Mesenchymal stem cell (in vitro differentiated cells and primary cell): ENCODE measurements around the gene KCNH5.
"Not testable (repeated sequence)": the region's sequence is repeated elsewhere in the genome, so short reads cannot be mapped to it uniquely, and the experiment has no call there.

Source experiments
- DNase-seq: peaks from one replicate; pipeline ENCODE4 v3.0.0-alpha.2; 2013
- H2AFZ ChIP-seq: one replicate; pipeline ENCODE4 v1.6.1; 2013; ENCODE audit warnings: low read depth, mild to moderate bottlenecking, control low read depth, inconsistent platforms, low read length, moderate library complexity
- H2AK5ac ChIP-seq: 2 replicates; pipeline ENCODE4 v1.6.1; 2013; ENCODE audit warnings: low read length, moderate library complexity, mild to moderate bottlenecking, inconsistent platforms; ENCODE audit not compliant: severe bottlenecking
- H2BK120ac ChIP-seq: one replicate; pipeline ENCODE4 v1.6.1; 2013; ENCODE audit warnings: low read depth, mild to moderate bottlenecking, inconsistent platforms, low read length, moderate library complexity
- H2BK12ac ChIP-seq, 2 experiments: one replicate each; pipeline ENCODE4 v1.6.1; 2013; ENCODE audit warnings: inconsistent platforms in 2 of 2, low read length in 2 of 2, mild to moderate bottlenecking in 2 of 2, moderate library complexity in 2 of 2, control low read depth in 1 of 2
- H2BK15ac ChIP-seq: one replicate; pipeline ENCODE4 v1.6.1; 2013; ENCODE audit warnings: mild to moderate bottlenecking, low read depth, inconsistent platforms; ENCODE audit not compliant: poor library complexity, severe bottlenecking
- H2BK5ac ChIP-seq: 2 replicates; pipeline ENCODE4 v1.6.1; 2013; ENCODE audit warnings: low read depth, mild to moderate bottlenecking, low read length, control low read depth, inconsistent platforms; ENCODE audit not compliant: poor library complexity, severe bottlenecking
- H3K14ac ChIP-seq, 2 experiments: one replicate each; pipeline ENCODE4 v1.6.1; 2013; ENCODE audit warnings: inconsistent platforms in 2 of 2, low read length in 2 of 2, control low read depth in 1 of 2, mild to moderate bottlenecking in 1 of 2, moderate library complexity in 1 of 2
- H3K18ac ChIP-seq, 2 experiments: one replicate each; pipeline ENCODE4 v1.6.1; 2013; ENCODE audit warnings: inconsistent platforms in 2 of 2, low read length in 2 of 2, control low read depth in 1 of 2, low read depth in 1 of 2, mild to moderate bottlenecking in 1 of 2
- H3K23ac ChIP-seq, 2 experiments: one replicate each; pipeline ENCODE4 v1.6.1; 2013; ENCODE audit warnings: inconsistent platforms in 2 of 2, low read length in 2 of 2, mild to moderate bottlenecking in 2 of 2, moderate library complexity in 2 of 2, control low read depth in 1 of 2
- H3K27ac ChIP-seq: 2 replicates; pipeline ENCODE4 v1.5.1; 2013; ENCODE audit warnings: mild to moderate bottlenecking, moderate library complexity, low read length, control low read depth, inconsistent platforms; ENCODE audit not compliant: poor library complexity, severe bottlenecking
- H3K27me3 ChIP-seq, 2 experiments: 2 replicates each; pipeline versions ENCODE4 v1.6.1 to v1.7.0; 2013; ENCODE audit warnings: low read length in 2 of 2, mild to moderate bottlenecking in 2 of 2, moderate library complexity in 2 of 2, control low read depth in 1 of 2, inconsistent platforms in 1 of 2; ENCODE audit not compliant: control insufficient read depth in 1 of 2, insufficient read depth in 1 of 2
- H3K36me3 ChIP-seq, 2 experiments: 2 replicates each; pipeline versions ENCODE4 v1.6.1 to v1.7.0; 2013; ENCODE audit warnings: low read length in 2 of 2, control low read depth in 1 of 2, inconsistent platforms in 1 of 2, low read depth in 1 of 2, mild to moderate bottlenecking in 1 of 2; ENCODE audit not compliant: insufficient read depth in 2 of 2, control insufficient read depth in 1 of 2
- H3K4ac ChIP-seq, 2 experiments: one replicate each; pipeline ENCODE4 v1.6.1; 2013; ENCODE audit warnings: inconsistent platforms in 2 of 2, low read length in 2 of 2, mild to moderate bottlenecking in 2 of 2, moderate library complexity in 2 of 2, control low read depth in 1 of 2, low read depth in 1 of 2
- H3K4me1 ChIP-seq: 2 replicates; pipeline ENCODE4 v1.6.1; 2013; ENCODE audit warnings: low read depth, low read length, control low read depth; ENCODE audit not compliant: control insufficient read depth, insufficient read depth
- H3K4me2 ChIP-seq: 2 replicates; pipeline ENCODE4 v1.6.1; 2013; ENCODE audit warnings: low read length, mild to moderate bottlenecking, inconsistent platforms; ENCODE audit not compliant: poor library complexity, severe bottlenecking
- H3K4me3 ChIP-seq, 2 experiments: 2 replicates each; pipeline versions ENCODE4 v1.5.1 to v1.7.0; 2013; ENCODE audit warnings: low read length in 2 of 2, mild to moderate bottlenecking in 2 of 2, control low read depth in 1 of 2, low read depth in 1 of 2; ENCODE audit not compliant: insufficient read depth in 1 of 2
- H3K79me1 ChIP-seq: replicated peaks from 2 replicates; pipeline ENCODE4 v1.6.1; 2013; ENCODE audit warnings: mild to moderate bottlenecking, control low read depth, low read length, inconsistent platforms; ENCODE audit not compliant: poor library complexity, severe bottlenecking
- H3K9ac ChIP-seq: 2 replicates; pipeline ENCODE4 v1.7.0; 2013; ENCODE audit warnings: mild to moderate bottlenecking, low read length, moderate library complexity
- H3K9me3 ChIP-seq: 2 replicates; pipeline ENCODE4 v1.7.0; 2013; ENCODE audit warnings: mild to moderate bottlenecking, low read length; ENCODE audit not compliant: control insufficient read depth
- H4K8ac ChIP-seq: one replicate; pipeline ENCODE4 v1.6.1; 2013; ENCODE audit warnings: inconsistent platforms, mild to moderate bottlenecking, low read length, moderate library complexity
- H4K91ac ChIP-seq: one replicate; pipeline ENCODE4 v1.6.1; 2013; ENCODE audit warnings: mild to moderate bottlenecking, low read length, inconsistent platforms
- WGBS: methylation state at CpG from one replicate; pipeline ENCODE4 v1.1.7; 2013; ENCODE audit warnings: mixed read lengths; 5-methylcytosine and 5-hydroxymethylcytosine counted together

The KCNH5 gene

GRCh38 chr14:62792578-62792977 is 252.7 kb downstream of the KCNH5 start:
- Histone ChIP-seq H2BK12ac (no peak overlapping the region), H3K4me2 (no peak overlapping the region), H3K4ac (no peak overlapping the region), H3K36me3 (no peaks in the 10 kb centered on the region), H2BK15ac (no peak overlapping the region), H3K9me3 (peaks cover 20% of the 10 kb centered on the region), H2AFZ (no peak overlapping the region), H3K23ac (no peak overlapping the region), H4K91ac (no peak overlapping the region), H2BK120ac (no peak overlapping the region), H3K27ac (no peak overlapping the region), H2BK5ac (no peak overlapping the region), H3K4me1 (no peaks in the 10 kb centered on the region), H2AK5ac (no peak overlapping the region), H3K79me1 (no peaks in the 10 kb centered on the region), H3K18ac (no peak overlapping the region), H3K9ac (no peak overlapping the region), H3K27me3 (no peaks in the 10 kb centered on the region), H4K8ac (no peak overlapping the region), H3K4me3 (no peak overlapping the region), H3K14ac (no peak overlapping the region)
- WGBS: 80% methylated on average over 1 of the region's 5 CpGs
- DNase-seq: no peak

- H3K9ac ChIP-seq, H3K23ac ChIP-seq, H3K18ac ChIP-seq: not testable (repeated sequence)
These were observed 263.9 kb downstream of the KCNH5 start for GRCh38 chr14:62781328-62781727.

GRCh38 chr14:62778852-62779251 is 266.4 kb downstream of the KCNH5 start:
- no peak overlapping the region for H3K18ac ChIP-seq
- H3K9ac ChIP-seq: no peak overlapping the region
- H3K4me2 ChIP-seq: no peak overlapping the region
- H3K79me1 ChIP-seq: no peaks in the 10 kb centered on the region
- H3K27ac ChIP-seq: no peak overlapping the region
- H2AFZ ChIP-seq: no peak overlapping the region
- H4K91ac ChIP-seq: no peak overlapping the region
- no peaks in the 10 kb centered on the region for H3K27me3 ChIP-seq
- H2BK12ac ChIP-seq: no peak overlapping the region
- H3K36me3 ChIP-seq: no peaks in the 10 kb centered on the region
- DNase-seq: peak; percentile 2
- H2BK15ac ChIP-seq: no peak overlapping the region
- no peak overlapping the region for H3K4me3 ChIP-seq
- peaks cover 3% of the 10 kb centered on the region for H3K9me3 ChIP-seq
- H2BK120ac ChIP-seq: no peak overlapping the region
- H3K23ac ChIP-seq: no peak overlapping the region
- no peak overlapping the region for H2BK5ac ChIP-seq
- WGBS: 82% methylated on average over 1 of the region's 1 CpG
- no peak overlapping the region for H3K14ac ChIP-seq
- H3K4ac ChIP-seq: no peak overlapping the region
- H4K8ac ChIP-seq: no peak overlapping the region
- H2AK5ac ChIP-seq: no peak overlapping the region
- H3K4me1 ChIP-seq: no peaks in the 10 kb centered on the region

More at GRCh38 chr14:62781328-62781727, 263.9 kb downstream of the KCNH5 start:
- H3K4me3 ChIP-seq, H3K14ac ChIP-seq, H2BK15ac ChIP-seq, H4K8ac ChIP-seq, H3K79me1 ChIP-seq, H3K9me3 ChIP-seq, H3K27ac ChIP-seq, H2BK120ac ChIP-seq, H4K91ac ChIP-seq, H2AK5ac ChIP-seq, H3K27me3 ChIP-seq, DNase-seq, H3K4ac ChIP-seq, H2BK12ac ChIP-seq, H2BK5ac ChIP-seq, H3K4me2 ChIP-seq, H3K36me3 ChIP-seq, H3K4me1 ChIP-seq, H2AFZ ChIP-seq: not testable (repeated sequence)
- WGBS: 85% methylated on average over 15 of the region's 15 CpGs

DNA sequence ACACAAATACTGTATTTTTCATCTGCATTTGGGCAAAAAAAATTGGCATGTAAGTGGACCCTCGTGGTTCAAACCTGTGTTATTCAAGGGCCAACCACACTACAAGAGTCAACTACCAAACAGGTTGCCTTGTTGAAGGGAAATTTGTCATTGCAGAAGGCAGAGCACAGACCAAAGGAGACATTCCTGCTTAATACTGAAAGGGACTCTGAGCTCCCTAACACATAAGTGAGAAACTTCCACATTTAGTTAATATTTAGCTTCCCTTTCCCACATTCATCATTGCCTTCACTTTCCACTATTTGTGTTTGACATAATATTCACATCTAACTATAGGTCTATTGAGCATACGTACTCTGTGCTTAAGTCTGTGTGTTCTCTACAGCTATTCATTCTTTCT is 266.9 kb downstream of the KCNH5 start:
- no peak overlapping the region for H3K4me3 ChIP-seq
- H3K4me1 ChIP-seq: no peaks in the 10 kb centered on the region
- no peak overlapping the region for H3K18ac ChIP-seq
- H3K9me3 ChIP-seq: peaks cover 3% of the 10 kb centered on the region
- H4K8ac ChIP-seq: no peak overlapping the region
- H2BK5ac ChIP-seq: no peak overlapping the region
- no peaks in the 10 kb centered on the region for H3K36me3 ChIP-seq
- no peak overlapping the region for H2AK5ac ChIP-seq
- WGBS: 72% methylated on average over 2 of the region's 2 CpGs
- no peak overlapping the region for H2AFZ ChIP-seq
- H2BK120ac ChIP-seq: no peak overlapping the region
- H3K14ac ChIP-seq: no peak overlapping the region
- no peak overlapping the region for H4K91ac ChIP-seq
- no peak for DNase-seq
- no peak overlapping the region for H3K27ac ChIP-seq
- H3K79me1 ChIP-seq: no peaks in the 10 kb centered on the region
- H3K4me2 ChIP-seq: no peak overlapping the region
- H3K27me3 ChIP-seq: no peaks in the 10 kb centered on the region
- no peak overlapping the region for H2BK15ac ChIP-seq
- no peak overlapping the region for H3K9ac ChIP-seq
- H2BK12ac ChIP-seq: no peak overlapping the region
- H3K23ac ChIP-seq: no peak overlapping the region
- H3K4ac ChIP-seq: no peak overlapping the region
